Posterior vena cava (tissue), 2 donors: ENCODE measurements around the gene IL22RA1. TPM values are rescaled to one million over a fixed set of nuclear protein-coding genes. Genes with fewer than 3 reads are reported as not detected.

ENCODE experiments used
- DNase-seq: peaks from one replicate; pipeline ENCODE4 v3.0.0-alpha.2; 2020; ENCODE audit warnings: low spot score
- intact Hi-C, 2 donors: fragments of 100-400 bp; cut with DNase I; formaldehyde crosslinking; loops; one replicate each; pipeline versions ENCODE4 v1.14.1 to v1.14.2; 2022 to 2023
- total RNA-seq, 2 donors: library from RNA; stranded (reverse); fragmentation: NEBNext Ultra II Directional; extraction: Animal tissue kit (Norgen Biotek cat#: 25700); gene quantifications; one replicate each; pipeline ENCODE4 v1.2.1, GENCODE V29; 2021
- donor health status: DM: yes; HTN: yes; CAD: no.
- donor health status: DM: yes; HTN: yes; CAD: no.

Gene IL22RA1
- total RNA-seq, 2 donors from 2014 or later, result 0.10 TPM; not detected in 1

DNA sequence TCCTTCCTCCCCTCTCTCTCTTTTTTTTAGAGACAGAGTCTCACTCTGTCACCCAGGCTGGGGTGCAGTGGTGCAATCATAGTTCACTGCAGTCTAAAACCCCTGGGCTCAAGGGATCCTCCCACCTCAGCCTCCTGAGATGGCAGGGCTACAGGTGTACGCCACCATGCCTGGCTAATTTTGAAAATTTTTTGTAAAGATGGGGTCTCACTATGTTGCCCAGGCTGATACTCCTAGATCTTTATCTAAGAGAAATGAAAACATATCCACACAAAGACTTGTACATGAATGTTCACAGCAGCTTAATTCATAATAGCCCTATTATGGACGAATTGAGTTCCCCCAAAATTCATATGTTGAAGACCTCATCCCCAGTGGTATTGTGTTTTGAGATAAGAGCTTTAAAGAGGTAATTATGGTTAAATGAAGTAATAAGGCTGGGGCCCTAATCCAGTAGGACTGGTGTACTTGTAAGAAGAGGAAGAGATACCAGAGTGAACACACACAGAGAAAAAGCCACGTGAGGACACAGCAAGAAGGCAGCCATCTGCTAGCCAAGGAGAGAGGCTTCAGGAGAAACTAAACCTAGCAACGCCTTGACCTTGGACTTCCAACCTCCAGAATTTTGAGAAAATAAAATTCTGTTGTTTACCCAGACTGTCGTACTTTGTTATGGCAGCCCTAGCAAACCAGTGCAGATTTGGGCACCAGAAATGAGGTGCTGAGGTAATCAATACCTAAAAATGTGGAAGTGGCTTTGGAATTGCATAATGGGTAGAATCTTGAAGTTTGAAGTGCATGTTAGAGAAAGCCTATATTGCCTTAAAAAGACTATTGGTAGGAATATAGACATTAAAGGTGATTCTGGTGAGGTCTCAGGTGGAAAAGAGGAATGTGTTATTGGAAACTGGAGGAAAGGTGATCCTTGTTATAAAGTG is 31.0 kb upstream of the IL22RA1 start:
- intact Hi-C loops, result no loop called here
- DNase-seq, result no peak

DNA sequence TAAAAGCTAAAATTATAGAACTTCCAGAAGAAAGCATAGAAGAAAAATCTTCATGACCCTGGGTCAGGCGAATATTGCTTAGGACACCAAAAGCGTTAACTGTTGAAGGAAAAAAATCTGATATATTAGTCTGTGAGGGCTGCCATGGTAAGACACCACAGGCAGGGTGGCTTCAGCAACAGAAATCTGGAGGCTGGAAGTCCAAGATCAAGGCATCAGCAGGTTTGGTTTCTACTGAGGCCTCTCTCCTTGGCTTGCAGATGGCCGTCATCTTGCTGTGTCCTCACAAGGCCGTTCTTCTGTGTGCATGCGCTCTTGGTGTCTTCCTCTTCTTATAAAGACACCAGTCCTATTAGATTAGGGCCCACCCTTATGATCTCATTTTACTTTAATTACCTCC is 29.7 kb upstream of the IL22RA1 start:
- intact Hi-C loops, result no loop called here
- DNase-seq, result no peak

DNA sequence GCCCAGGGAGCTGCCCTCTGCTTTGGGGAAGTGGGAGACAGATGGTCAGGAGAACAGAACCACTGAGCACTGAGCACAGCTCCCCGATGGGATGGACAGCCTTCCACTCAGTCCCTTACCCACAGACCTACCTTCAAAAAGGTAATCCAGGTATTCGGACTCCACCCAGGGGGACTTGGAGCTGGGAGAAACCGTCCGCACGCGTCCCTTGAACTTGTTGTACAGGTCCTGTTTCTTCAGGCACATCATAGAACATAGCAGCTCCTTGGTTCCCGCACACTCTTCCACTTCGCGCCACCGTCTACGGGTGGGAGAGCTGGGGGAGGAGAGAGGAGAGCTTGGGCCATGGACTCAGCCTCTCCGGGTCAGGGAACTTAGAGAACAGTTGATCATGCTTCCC is 26.3 kb upstream of the IL22RA1 start:
- intact Hi-C loops, result no loop called here
- DNase-seq, result peak; percentile 45

DNA sequence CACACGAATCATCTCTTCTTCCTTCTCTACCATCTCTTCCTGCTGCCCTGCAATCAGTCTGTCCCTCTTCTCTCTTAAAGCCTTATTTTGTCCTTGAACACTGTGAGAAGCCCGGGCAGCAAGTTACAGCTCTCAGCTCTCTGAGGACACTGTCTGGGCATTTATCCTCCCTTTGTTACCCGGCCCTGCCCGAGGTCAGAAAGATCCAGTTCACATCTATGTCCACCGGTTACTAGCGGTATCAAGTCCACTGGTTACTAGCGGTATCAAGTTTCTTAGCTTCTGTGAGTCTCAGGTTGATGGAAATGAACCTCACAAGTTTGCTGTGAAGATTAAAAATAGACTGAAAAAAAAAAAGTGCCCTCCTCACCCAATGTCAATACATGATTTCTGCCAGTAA is 25.3 kb upstream of the IL22RA1 start:
- intact Hi-C loops, result no loop called here
- DNase-seq, result peak; percentile 4

DNA sequence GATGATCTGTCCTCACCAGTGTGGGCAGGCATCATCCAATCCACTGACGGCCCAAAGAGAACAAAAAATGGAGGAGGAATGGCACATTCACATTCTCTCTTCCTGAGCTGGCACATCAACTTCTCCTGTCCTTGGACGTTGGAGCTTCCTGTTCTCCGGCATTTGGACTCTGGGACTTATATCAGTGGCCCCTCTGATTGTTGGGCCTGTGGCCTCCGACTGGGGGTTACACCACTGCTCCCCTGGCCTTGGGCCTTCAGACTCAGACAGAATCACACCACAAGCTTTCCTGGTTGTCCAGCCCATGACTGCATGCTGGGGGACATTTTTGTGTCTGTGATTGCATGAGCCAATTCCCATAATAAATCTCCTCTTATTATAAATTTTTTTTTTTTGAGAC is 24.1 kb upstream of the IL22RA1 start:
- intact Hi-C loops, result no loop called here
- DNase-seq, result peak; percentile 30

DNA sequence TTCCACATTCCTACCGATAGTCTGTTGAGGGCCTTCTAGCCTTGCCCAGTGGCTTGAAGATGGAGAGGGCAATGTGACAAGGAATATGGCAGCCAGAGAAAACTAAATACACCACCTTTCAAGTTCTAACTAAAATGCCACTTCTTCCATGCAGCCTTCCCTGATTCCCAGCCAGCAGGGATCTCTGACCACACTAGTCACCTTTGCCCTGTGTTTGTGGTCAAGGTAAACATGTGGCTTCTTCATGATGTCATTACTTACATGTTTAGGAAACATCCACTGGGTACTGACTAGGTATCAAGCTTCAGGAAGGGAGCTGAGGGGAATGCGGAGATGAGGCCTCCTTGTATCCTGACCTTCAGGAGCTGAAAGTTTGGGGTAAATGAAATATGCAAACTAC is 22.6 kb upstream of the IL22RA1 start:
- intact Hi-C loops, result no loop called here
- DNase-seq, result no peak

DNA sequence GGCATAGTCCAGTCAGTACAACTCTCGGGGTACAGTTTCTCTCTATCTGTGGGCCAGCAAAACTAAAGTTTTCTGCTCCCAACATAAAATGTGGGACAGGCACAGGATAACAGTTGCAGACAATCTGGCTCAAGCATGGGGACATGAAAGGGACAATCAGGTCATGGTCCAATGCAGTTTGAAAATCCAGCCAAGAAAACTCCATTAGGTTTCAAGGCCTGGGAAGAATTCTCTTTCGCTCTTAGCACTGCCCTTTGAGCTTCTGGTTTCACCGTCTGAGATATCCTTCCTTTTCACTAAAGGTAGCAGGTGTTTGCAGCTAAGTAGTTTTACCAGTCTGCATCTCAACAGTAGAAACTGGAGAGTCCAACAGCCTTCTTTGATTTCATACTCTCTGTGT is 21.1 kb upstream of the IL22RA1 start:
- no peak for DNase-seq

DNA sequence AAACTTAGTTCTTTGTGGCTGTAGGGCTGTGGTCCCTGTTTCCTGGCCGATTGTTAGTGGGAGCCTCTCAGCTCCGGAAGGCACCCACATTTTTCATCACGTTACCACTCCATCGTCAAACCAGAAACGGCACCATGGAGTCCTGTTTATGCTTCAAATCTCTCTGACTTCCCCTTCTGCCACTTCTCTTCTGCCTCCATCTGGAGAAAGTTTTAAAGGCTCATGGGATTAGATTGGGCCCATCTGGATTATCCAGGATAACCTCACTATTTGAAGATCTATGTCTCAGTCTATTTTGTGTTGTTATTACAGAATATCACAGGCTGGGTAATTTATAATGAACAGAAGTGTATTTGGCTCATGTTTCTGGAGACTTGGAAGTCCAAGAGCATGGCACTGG is 19.3 kb upstream of the IL22RA1 start:
- no peak for DNase-seq
- intact Hi-C loops, result no loop called here

More for the DNA sequence above, 21.1 kb upstream of the IL22RA1 start:
- intact Hi-C loops, result no loop called here

DNA sequence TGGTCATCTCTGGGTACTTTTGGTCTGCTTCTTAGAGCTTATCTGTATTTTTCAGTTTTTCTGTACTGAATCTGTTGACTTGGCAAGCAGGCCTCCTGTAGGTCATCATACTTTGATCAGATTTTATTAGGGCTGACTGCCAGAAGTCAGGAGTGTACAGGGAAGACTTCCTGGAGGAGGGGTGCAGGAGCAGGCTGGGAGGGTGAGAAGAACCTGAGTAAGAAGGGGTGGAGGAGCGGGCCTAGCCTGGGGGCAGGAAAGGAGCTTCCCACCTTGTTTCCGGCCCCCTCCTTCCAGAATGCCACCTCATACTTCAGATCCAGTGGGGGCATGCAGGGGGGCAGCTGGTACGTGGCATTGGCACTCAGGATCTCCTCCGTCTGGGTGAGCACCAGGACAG is 18.3 kb upstream of the IL22RA1 start:
- intact Hi-C loops, result no loop called here
- DNase-seq, result no peak

DNA sequence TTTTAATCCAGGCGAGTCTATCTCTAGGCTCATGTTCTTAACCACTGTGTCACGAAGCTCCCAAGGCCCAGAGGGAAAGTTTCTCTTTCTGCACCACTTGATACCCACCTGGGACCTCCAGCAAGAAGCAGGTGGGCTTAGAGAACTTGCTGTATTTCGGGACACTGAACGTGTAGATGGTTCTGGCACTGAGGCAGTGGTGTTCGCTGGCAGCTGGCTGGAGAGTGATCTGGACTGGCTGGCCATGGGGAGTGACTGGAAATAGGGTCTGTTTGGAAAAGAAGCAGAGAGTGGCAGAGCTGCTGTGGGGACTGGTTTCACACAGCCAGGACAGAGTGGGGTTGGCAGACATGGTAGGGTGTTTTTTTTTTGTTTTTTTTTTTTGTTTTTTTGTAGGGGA is 16.4 kb upstream of the IL22RA1 start:
- DNase-seq, result no peak
- intact Hi-C loops, result no loop called here

DNA sequence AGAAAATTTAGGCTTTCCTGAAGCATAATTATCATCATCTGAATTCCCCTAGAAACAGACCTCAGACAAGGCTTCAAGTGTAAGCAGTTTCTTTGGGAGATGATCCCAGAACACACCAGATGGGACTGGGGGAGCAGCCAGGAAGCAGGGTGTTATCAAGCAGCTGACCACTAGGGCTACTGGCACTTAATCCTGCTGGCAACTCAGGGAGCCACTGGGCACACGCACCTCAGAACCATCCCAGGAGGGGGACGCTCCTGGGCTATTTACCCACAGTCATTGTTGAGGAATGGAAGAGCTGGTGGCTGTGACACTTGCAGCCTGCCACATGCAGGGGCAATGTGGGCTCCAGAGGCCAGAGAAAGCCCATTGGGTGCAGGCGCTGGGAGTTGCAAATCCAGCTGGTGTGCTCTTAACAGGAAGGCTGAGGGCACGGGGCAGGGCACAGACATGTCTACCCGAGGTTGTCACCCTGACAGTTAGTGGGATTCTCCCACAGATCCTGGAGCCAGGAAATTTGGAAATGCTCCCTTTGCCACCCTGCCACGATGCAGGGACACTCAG is 15.1 kb upstream of the IL22RA1 start:
- intact Hi-C loops, result no loop called here
- peak; percentile 50 for DNase-seq

DNA sequence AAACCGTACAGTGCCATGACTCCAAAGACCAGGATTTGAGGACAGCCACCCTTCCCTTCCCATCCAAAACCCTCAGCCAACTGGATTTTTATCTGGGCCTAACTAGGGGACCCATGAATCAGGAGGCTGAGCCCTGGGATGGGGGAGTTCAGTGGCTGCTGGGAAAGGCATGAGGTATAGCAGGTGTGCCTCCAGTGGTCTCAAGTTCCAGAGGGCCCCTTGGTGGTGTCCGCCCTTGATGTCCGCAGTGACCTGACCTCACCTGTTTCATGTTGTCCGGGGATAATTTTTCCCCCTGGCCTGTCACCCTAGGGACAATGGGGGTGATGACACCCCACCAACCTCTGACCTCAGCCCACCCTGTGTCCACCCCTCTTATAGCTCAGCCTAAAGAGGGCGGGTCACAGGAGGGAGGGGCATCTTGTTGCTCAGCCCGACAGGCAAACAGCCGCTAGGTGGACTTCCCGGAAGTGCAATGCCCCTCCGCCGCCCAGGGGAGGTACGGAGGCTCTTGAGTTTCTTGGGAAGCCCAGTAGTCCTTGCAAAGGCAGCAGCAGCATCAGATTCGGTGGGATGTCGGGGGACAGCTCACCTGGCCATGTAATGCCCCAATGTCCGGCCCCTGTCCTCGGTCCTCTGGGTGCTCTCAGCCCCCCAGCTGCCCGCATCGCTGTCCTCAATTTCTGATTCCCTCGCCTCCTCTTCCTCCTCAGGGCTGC is 13.8 kb upstream of the IL22RA1 start:
- intact Hi-C loops, result no loop called here
- peak; percentile 63 for DNase-seq

DNA sequence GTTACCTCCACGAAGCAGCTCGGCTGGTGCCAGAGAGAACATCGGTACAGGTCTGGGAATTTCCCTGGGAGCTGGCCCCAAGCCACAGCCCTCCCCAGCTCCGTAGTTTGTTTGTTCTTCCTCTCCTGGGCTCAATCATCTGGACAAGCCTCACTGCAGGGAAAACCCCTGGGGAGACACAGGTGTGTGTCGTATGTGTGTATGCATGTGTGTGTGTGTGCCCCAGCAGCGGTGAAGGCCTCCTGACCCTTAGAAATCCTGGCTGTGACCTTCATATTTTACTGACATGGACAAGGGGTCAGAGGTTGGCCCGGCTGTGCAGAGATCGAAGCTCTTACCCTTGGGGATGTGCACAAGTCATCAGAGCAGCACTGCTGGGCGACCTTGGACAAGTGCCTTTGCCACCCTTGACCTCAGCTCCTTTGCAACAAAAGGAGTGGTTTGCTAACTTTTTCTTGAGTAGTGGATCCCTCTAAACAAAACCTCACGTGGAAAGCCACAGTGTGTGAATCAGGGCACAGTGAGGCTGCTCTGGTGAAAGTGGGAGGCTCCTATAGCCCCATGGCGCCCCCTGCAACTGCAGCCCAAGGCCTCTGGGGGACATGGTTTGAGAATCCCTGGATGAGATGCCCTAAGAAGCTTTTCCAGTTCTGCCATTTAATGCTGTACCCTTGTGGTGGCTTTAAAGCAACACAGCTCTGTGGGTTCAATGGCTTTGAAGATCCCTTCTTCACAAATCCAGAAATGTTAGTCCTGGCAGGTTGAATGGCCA is 12.3 kb upstream of the IL22RA1 start:
- intact Hi-C loops, result no loop called here
- peak; percentile 64 for DNase-seq

DNA sequence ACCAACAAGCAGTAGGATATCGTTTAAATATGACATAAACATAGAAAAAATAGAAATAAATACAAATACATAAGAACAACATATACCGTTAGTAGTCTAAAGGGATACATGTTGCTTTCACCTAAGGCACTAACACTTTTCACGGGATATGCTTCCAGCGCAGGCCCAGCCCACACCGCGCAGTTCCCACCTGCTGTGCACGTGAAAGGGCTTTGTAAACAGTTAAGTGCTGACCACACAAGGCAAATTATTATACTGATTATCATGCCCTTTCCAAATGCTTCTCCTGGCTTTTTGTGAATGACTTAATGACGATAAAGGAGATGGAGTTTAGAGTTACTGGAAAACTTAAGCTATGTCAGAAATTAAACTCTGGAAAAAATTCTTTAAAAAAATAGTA is 11.3 kb upstream of the IL22RA1 start:
- intact Hi-C loops, result no loop called here
- no peak for DNase-seq

DNA sequence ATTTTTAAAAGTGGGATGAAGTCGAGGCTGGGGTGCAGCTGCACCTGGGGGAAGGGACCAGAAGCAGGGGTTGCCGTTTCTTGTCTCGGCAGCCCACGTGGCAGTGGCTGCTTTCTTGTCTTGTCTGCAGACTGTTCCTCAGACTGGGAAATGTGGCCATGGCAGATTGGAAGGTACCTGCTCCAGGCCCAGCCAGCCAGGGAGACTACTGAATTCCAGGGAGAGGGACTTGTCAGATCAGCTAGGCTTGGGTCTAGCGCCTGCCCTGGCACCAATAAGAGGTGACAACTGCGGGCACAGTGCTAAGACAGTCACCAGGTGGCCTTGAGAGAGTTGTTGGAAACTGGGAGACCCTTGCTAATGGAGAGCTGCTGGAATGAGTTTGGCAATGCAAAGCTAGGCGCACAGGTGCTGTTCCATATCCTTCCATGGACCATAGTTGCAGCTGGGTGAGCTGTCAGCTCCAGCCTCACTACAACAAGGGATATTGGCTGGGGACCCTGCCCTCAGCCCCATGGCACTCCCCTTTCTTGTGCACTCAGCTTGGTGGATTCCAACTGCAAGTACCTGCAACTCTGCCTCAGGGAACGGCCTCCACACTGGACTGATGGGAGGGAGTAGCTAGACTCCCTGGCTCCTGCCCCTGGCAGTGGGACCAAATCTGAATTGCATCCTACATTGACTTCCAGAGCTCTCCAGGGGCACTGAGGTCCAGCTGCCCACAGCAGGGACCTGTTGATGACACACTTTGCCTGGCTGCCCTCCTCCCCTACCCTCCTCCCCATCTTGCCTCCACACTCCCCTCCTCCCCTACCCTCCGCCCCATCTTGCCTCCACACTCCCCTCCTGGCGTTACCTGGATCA is 9.9 kb upstream of the IL22RA1 start:
- DNase-seq, result no peak
- intact Hi-C loops, result no loop called here

DNA sequence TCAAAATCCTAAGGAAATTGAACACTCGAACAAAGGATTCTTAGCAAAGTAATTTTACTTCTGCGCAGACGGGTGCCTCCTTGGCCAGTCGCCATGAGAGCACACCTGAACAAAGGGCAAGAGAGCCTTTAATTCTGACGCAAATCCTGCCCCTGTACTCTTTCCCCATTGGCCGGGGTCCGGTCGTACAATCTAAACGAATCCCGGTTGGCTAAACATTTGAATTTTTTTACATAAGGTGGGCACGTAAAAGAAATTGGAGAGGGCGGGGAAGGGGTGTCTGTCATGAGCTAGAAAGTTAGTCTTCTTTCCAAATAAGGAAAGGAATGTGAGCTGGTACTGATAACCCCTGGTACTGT is 8.2 kb upstream of the IL22RA1 start:
- intact Hi-C loops, result no loop called here
- no peak for DNase-seq

DNA sequence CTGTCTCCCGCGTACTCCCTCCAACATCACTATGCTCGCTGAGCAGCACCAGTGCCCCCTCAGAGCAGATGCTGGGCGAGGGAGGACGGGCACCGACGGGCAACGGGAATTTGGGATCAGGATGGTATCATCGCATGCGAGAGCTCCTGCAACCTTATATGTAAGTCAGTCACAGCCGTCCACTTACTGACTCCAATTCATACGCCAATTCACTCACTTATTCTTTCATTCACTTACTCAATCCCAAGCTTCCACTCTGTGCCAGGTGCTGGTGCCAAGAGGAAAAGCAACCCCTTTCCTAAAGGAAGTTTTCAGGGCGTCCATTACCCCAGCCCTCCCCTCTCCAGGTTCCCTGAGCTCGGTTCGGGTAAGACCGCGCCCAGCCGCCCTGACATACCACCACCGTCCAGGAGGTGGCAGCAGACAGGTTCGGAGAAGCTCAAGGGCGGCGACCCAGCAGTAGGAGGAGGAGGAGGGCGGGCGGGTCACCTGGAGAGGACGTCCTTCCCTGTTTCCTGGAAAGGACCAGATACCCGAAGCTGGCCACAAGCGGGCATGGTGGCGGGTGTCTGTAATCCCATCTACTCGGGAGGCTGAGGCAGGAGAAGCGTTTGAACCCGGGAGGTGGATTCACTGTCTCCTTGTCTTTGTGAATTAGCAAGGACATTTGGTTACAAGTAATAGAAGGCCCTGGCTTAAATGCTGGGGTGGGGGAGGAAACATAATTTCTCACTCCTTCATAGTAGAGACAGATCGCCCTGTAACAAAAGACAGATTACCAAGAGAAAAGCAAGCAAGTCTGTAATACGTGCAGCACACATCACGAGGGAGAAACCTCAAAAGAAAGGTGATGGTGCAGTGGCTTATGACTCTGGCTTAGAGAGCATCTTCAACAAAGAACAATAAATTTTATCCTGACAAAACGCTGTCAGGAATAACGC is 7.6 kb upstream of the IL22RA1 start:
- intact Hi-C loops, result no loop called here
- peak; percentile 94 for DNase-seq

DNA sequence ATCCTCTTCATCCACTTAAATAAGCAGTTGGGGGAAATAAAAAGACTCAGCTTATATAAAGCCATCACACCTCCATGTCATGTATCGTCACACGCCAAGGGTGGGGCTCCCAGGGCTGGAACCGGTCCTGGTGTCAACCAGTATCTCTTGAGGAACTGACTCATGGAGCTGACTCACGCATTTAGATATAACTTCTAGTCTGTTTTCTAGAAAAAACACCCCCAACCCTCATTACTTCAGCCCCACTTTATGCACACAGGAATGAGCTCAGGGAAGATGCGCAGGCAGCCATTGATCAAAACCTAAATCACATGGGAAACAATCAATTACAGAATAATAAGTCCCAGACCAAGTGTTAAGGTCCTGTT is 6.9 kb upstream of the IL22RA1 start:
- intact Hi-C loops, result no loop called here
- DNase-seq, result no peak
